HG03460 (cell line): Measurements from ENCODE around the gene GGT1.
A peak's percentile ranks its signal among the peaks of the same experiment; 100 is the strongest.
"Not testable (repeated sequence)": the region's sequence is repeated elsewhere in the genome, so short reads cannot be mapped to it uniquely, and the experiment has no call there.

ENCODE experiments used
- ATAC-seq: cut with Tn5 transposase; IDR thresholded peaks from one replicate; pipeline ENCODE4 v1.9.1; 2021; ENCODE audit not compliant: unreplicated experiment

The GGT1 gene

GRCh38 chr22:24602847-24603769 is at the start of gene GGT1:
Gene GGT1, plus strand, starts transcription at chr22:24603193. Its CDS starts 7,889 bp downstream, at chr22:24611082.
- not testable (repeated sequence) for ATAC-seq

- no peak for ATAC-seq
Observed at GRCh38 chr22:24553597-24554312, 49.2 kb upstream of the GGT1 start.

GRCh38 chr22:24554313-24555164 is 48.5 kb upstream of the GGT1 start, which contains the start of gene GUCD1:
Gene GUCD1, minus strand, starts transcription at chr22:24555138. Its CDS starts 147 bp downstream, at chr22:24554991.
- peak; percentile 10 for ATAC-seq

GRCh38 chr22:24555165-24556039 is 47.6 kb upstream of the GGT1 start, which contains the start of gene SNRPD3:
Gene SNRPD3, plus strand, starts transcription at chr22:24555999. Its CDS starts 1,676 bp downstream, at chr22:24557675.
- ATAC-seq = peak; percentile 73

GRCh38 chr22:24559471-24559870 is 43.5 kb upstream of the GGT1 start:
- no peak for ATAC-seq

- no peak for ATAC-seq
Observed at GRCh38 chr22:24563246-24563645, 39.7 kb upstream of the GGT1 start.

GRCh38 chr22:24564376-24565058 is 38.5 kb upstream of the GGT1 start:
- no peak for ATAC-seq

- ATAC-seq = no peak
Observed at GRCh38 chr22:24565077-24565476, 37.9 kb upstream of the GGT1 start.

GRCh38 chr22:24566899-24567511 is 36.0 kb upstream of the GGT1 start:
- no peak for ATAC-seq

GRCh38 chr22:24567668-24568067 is 35.3 kb upstream of the GGT1 start:
- no peak for ATAC-seq

- ATAC-seq = no peak
Observed at GRCh38 chr22:24571266-24571665, 31.7 kb upstream of the GGT1 start.

GRCh38 chr22:24576778-24577177 is 26.2 kb upstream of the GGT1 start:
- no peak for ATAC-seq

- no peak for ATAC-seq
Observed at GRCh38 chr22:24578355-24579257, 24.4 kb upstream of the GGT1 start.

- ATAC-seq = no peak
Observed at GRCh38 chr22:24579258-24579601, 23.8 kb upstream of the GGT1 start.

GRCh38 chr22:24580276-24580675 is 22.7 kb upstream of the GGT1 start:
- no peak for ATAC-seq

GRCh38 chr22:24582056-24582814 is 20.8 kb upstream of the GGT1 start:
- no peak for ATAC-seq
